Chondrocyte (in vitro differentiated cells): ENCODE results near the gene AKT1. TPM values are rescaled to one million over a fixed set of nuclear protein-coding genes. Genes with fewer than 3 reads are reported as not detected.

Experiments
- DNase-seq: peaks from one replicate; pipeline ENCODE4 v3.0.0; 2021; ENCODE audit warnings: mixed read lengths, low spot score
- H3K27ac Mint-ChIP-seq: one replicate; pipeline ENCODE4 v1.8.0; 2021; ENCODE audit warnings: mild to moderate bottlenecking, moderate library complexity, mixed read lengths; ENCODE audit not compliant: unreplicated experiment
- H3K27me3 Mint-ChIP-seq: 2 replicates; pipeline ENCODE4 v1.8.0; 2021; ENCODE audit warnings: low read depth, mixed read lengths
- H3K36me3 Mint-ChIP-seq: 2 replicates; pipeline ENCODE4 v1.8.0; 2021; ENCODE audit warnings: low read depth, mixed read lengths
- H3K4me1 Mint-ChIP-seq: 2 replicates; pipeline ENCODE4 v1.8.0; 2021; ENCODE audit warnings: low read depth, mild to moderate bottlenecking, mixed read lengths
- H3K4me3 Mint-ChIP-seq: one replicate; pipeline ENCODE4 v1.8.0; 2021; ENCODE audit warnings: mild to moderate bottlenecking, moderate library complexity, mixed read lengths; ENCODE audit not compliant: unreplicated experiment
- H3K9me3 Mint-ChIP-seq: 2 replicates; pipeline ENCODE4 v1.8.0; 2021; ENCODE audit warnings: low read depth, mixed read lengths
- CTCF ChIP-seq: fragments of 200-600 bp; sonication (generic); IDR thresholded peaks from 2 replicates; pipeline ENCODE4 v1.5.0; 2021; ENCODE audit warnings: antibody characterized with exemption, mild to moderate bottlenecking, moderate library complexity
- total RNA-seq: library from RNA; stranded (reverse); gene quantifications from 3 replicates; pipeline ENCODE4 v1.2.1, GENCODE V29; 2021

Gene AKT1
- total RNA-seq, 1 donor from 2014 or later: 156 TPM

- Mint-ChIP-seq H3K4me1 (no peaks in the 10 kb centered on the region), H3K4me3 (no peak overlapping the region), H3K27me3 (no peaks in the 10 kb centered on the region), H3K9me3 (no peaks in the 10 kb centered on the region), H3K27ac (no peak overlapping the region), H3K36me3 (no peaks in the 10 kb centered on the region)
- TF ChIP-seq CTCF: no peak
- DNase-seq: no peak
Measured at GRCh38 chr14:104784846-104785707, 10.5 kb downstream of the AKT1 start.

DNA sequence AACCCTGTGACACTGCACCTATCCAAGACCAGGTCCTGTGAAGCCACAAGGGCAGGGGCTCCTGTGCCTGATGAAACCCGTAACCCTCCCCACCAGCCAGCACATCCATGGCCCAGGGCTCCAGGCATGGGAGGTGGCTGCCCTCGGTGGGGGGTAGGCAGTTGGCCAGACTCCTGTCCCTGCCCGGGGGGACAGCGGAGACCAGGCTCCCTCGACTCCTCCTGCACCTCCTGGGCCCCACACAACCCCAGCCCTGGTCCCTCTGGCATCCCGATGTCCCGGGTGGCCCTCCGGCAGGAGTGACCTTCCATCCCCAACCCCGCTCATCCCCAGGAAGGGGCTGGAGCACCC is 11.4 kb downstream of the AKT1 start:
- no peak for TF ChIP-seq CTCF
- DNase-seq: no peak
- H3K4me3 Mint-ChIP-seq: no peak overlapping the region
- H3K36me3 Mint-ChIP-seq: no peaks in the 10 kb centered on the region
- H3K27me3 Mint-ChIP-seq: no peaks in the 10 kb centered on the region
- H3K27ac Mint-ChIP-seq: no peak overlapping the region
- H3K9me3 Mint-ChIP-seq: no peaks in the 10 kb centered on the region
- H3K4me1 Mint-ChIP-seq: no peaks in the 10 kb centered on the region

DNA sequence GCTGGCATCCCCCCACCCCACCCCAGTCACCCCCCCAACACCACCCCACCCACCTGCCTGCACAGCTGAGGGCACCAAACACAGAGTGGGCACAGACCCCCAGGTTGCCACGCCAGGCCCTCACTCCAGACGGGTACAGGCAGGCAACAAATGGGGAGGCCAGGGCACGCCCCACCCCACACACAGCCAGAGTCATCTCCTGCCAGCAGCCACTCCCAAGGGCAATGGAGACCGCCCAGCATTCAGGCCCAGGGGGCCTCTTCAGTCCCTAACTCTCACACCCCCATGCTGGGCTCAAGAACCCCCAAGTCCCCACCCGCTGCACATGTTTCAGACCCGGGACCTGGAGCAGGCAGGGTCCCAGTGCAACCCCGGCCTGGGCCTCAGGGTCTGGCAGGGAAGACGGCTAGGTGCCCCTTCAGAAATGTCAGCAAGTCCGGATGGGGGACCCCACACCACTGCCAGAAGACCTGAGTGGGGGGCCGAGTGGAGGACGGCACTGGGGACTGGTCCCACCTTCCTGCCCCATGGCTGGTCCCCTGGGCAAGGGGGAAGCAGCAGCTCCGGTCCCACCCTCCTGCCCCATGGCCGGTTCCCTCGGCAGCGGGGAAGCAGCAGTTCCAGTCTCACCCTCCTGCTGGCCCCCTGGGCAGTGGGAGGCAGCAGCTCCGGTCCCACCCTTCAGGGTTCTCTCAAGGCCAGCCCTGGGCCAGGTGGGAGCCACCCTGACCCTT is 11.9 kb downstream of the AKT1 start:
- no peaks in the 10 kb centered on the region for H3K27me3 Mint-ChIP-seq
- no peaks in the 10 kb centered on the region for H3K9me3 Mint-ChIP-seq
- no peak for TF ChIP-seq CTCF

GRCh38 chr14:104782808-104783139 is 12.8 kb downstream of the AKT1 start:
- Mint-ChIP-seq H3K4me1 (no peaks in the 10 kb centered on the region), H3K27ac (no peak overlapping the region), H3K36me3 (no peaks in the 10 kb centered on the region), H3K4me3 (no peak overlapping the region), H3K27me3 (no peaks in the 10 kb centered on the region), H3K9me3 (no peaks in the 10 kb centered on the region)
- TF ChIP-seq CTCF: no peak
- no peak for DNase-seq

More for the DNA sequence above, 11.9 kb downstream of the AKT1 start:
- no peaks in the 10 kb centered on the region for H3K36me3 Mint-ChIP-seq
- no peaks in the 10 kb centered on the region for H3K4me1 Mint-ChIP-seq
- no peak overlapping the region for H3K27ac Mint-ChIP-seq
- H3K4me3 Mint-ChIP-seq: no peak overlapping the region
- no peak for DNase-seq

DNA sequence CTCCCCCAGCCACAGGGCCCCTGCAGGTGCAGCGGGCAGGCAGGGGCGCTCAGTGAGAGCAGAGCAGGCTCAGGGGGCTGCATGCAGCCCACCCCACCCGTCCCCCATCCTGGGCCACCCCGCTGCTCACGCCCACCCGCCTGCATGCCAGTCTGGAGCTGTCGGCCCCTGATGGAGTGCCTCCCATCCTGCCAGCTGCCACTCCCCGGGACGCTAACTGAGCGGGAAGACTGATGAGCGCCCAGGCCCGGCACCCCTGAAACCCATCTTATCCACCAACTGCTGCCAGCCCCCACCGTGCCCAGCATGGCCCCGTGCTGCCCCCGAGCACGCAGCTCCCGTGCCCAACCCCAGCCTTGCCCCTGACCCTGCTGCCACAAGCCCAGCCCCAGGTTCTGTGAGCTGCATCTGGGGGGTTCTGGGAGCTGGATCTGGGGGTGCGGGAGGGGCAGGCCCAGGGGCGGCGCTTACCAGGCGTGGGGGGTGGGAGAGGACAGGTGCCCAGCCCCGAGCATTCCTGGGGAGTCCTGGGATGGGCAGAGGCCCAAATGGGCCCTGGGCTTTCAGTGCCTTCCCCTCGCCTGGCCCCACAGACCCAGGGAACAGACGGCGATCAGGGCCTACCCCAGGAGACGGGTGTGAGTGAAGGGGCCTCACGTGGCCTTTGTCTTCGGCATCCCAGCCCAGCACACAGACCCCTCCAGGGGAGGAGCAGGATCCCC is 13.3 kb downstream of the AKT1 start:
- Mint-ChIP-seq H3K27me3 (no peaks in the 10 kb centered on the region), H3K36me3 (no peaks in the 10 kb centered on the region), H3K4me1 (no peaks in the 10 kb centered on the region), H3K4me3 (no peak overlapping the region), H3K27ac (no peak overlapping the region), H3K9me3 (no peaks in the 10 kb centered on the region)
- no peak for DNase-seq
- no peak for TF ChIP-seq CTCF
